GM21367 (cell line): Measurements from ENCODE around the gene GLYR1.
A peak's percentile ranks its signal among the peaks of the same experiment; 100 is the strongest.

Source experiments
- ATAC-seq: cut with Tn5 transposase; IDR thresholded peaks from one replicate; pipeline ENCODE4 v1.9.1; 2021; ENCODE audit not compliant: unreplicated experiment

GLYR1 gene

DNA sequence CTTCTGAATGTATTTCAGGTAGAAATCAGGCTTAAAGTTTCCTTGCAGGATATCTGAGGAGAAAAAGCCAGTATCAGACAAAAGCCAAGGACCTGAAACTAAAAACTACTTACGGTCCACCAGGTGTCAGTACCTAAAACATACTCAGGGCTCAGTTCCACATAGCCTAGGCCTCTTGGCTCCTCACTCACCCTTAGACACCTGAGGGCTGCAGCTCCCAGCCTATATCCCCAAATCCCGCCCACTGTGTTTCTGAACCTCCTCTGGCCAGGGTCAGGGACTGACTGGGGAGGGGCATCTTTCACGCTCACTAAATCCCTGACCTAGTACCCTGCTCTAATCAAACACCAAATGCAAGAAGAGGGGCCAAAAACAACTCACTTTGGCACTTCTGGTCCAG, 35.8 kb downstream of the GLYR1 start:
- ATAC-seq: no peak

GRCh38 chr16:4806280-4806679, 40.8 kb downstream of the GLYR1 start:
- ATAC-seq: no peak

GRCh38 chr16:4805231-4805630, 41.9 kb downstream of the GLYR1 start:
- no peak for ATAC-seq

- ATAC-seq: no peak
These were observed 43.0 kb downstream of the GLYR1 start for GRCh38 chr16:4803898-4804762.

GRCh38 chr16:4803401-4803844, 43.7 kb downstream of the GLYR1 start:
- no peak for ATAC-seq

GRCh38 chr16:4802659-4803287, 44.3 kb downstream of the GLYR1 start:
- ATAC-seq: peak; percentile 86

GRCh38 chr16:4801962-4802658, 45.0 kb downstream of the GLYR1 start, which contains the start of gene ROGDI:
Gene ROGDI (minus strand): TSS chr16:4802633. CDS start chr16:4802571, 62 bp downstream.
- ATAC-seq: peak; percentile 49

- no peak for ATAC-seq
These were observed 45.8 kb downstream of the GLYR1 start for GRCh38 chr16:4801051-4801961.

GRCh38 chr16:4800290-4801041, 46.6 kb downstream of the GLYR1 start:
- no peak for ATAC-seq

GRCh38 chr16:4799171-4799855, 47.8 kb downstream of the GLYR1 start:
- no peak for ATAC-seq

DNA sequence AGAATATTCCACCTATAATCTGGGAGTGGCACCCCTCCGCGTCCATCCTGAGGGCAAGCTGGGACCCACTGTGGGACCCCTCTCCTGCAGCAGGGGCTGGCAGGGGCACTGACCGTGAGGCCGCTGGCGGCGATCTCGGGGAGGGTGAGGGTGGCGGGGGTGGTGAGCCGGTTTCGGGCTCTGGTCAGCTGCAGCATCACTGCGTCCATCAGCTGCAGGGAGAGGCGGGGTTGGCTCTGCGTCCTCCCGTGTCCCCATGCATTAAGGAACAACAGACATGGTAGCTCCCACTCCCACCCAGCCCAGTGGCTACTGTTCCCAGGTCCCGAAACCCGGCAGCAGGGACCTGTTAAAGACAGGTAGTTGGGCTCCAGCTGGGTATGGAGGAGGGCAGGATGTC, 48.6 kb downstream of the GLYR1 start:
- no peak for ATAC-seq

DNA sequence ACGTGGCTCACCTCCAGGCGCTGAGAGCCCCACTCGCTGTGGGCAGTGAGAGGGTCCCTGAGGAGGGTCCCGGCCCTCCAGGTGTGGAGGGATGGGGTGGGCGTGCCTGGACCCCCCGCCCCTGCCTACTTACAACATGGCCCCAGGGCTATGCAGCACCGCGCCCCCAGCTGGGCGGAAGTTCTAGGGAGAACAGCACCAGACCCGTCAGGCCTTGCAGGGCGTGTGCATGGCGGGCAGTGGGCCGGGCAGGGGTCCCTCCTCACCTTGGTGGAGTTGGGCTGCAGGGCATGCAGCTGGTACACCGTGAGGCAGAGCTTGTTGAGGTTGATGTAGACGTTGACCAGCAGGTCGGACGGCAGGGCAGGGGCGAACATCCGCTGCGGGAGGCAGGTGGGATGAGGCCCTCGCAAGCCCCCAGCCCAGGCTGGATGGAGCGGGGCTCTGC, 49.3 kb downstream of the GLYR1 start:
- ATAC-seq: no peak

DNA sequence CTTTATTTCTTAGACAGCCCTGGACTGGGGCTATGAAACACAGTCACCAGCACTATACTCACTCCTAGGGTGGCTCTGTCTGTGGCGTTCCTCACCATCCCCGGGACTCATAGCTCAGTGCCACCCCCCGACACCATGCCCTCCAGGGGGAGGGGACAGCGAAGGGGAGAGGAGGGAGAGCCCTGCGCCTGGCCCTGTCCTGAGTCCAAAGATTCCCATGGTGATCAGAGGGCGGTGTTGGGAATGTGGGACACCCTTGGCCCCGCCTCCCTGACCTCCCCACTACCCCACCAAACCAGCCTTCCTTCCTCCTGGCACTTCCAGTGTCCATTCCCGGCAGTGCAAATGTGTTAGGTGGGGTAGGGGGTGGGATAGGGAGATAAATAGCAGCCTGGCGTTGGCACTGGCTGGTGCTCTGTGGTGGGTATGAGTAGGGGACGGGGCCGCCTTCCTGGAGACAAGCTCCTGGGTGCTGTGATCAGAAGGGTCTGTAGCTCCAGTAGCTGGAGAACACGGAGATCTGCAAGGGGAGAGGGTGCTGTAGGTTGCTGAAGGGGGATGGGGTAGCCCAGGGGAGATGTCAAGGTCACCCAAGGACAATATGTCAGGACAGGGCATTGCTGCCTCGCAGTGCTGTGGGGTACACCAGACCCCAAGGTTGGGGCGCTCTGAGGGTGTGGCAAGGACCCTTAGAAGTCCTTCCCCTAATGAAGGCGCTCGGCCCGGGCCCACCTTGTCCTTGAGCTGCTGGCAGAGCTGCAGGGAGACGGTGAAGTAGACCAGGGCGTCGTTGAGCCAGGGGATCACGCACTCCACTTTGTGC, 49.9 kb downstream of the GLYR1 start:
- no peak for ATAC-seq

DNA sequence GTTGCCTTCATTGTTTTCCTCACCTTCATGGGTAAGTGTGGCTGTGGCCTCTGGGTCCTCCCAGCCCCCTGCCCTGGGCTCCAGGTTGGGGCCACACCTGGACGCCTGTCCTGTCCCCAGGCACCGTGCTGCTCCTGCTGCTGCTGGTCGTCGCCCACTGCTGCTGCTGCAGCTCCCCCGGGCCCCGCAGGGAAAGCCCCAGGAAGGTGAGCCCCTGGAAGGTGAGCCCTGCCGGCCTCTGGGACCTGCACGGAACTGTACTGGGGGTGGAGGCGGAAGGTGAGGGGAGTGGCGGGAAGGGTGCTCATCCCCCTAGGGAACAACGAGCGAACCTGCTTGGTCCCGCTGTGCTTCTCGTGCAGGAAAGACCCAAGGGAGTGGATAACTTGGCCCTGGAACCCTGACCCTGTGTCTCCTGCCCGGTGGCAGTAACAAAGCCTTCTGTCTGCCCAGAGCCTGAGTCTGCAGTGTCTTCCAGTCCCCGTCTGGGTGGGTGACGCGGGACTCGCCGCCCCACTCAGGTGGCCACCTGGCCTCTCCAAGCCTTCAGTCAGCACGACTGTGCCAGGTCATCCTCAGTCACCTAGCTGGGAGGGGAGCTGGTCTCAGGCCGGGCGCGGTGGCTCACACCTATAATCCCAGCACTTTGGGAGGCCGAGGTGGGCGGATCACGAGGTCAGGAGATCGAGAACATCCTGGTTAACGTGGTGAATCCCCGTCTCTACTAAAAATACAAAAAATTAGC, 51.1 kb downstream of the GLYR1 start:
- ATAC-seq: no peak

DNA sequence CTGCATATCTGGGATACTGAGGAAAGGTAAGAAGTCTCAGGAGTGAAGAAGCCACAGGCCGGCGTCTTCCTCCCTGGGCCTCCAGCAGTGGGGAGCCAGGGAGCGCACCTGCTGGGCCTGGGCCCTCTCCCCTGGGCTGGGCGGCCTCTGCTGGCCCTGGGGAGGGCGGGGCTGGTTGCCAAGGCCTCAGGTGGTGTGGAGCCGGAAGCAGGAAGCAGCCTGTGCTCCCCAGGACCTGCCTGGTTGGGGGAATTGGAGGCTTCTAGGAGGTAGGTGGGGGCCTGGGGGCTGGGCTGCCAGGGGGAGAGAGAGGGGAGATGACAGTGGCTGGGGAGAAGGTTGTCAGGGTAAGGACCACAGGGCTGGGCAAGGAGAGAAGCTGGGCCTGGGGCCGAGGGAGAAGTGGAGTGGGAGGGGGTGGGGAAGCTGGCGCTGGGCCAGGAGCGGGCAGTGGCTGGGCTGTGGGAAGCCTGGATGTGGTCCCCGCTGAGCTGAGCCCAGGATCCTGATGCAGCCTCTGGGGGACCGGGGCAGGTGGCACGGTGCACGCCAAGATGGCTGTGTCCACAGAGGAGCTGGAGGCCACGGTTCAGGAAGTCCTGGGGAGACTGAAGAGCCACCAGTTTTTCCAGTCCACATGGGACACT, 51.8 kb downstream of the GLYR1 start, which contains the start of gene SMIM22:
Gene SMIM22, plus strand, starts transcription at position 189 of the 647 bp plus-strand sequence. Its CDS starts 366 bp downstream, at position 555.
- no peak for ATAC-seq

DNA sequence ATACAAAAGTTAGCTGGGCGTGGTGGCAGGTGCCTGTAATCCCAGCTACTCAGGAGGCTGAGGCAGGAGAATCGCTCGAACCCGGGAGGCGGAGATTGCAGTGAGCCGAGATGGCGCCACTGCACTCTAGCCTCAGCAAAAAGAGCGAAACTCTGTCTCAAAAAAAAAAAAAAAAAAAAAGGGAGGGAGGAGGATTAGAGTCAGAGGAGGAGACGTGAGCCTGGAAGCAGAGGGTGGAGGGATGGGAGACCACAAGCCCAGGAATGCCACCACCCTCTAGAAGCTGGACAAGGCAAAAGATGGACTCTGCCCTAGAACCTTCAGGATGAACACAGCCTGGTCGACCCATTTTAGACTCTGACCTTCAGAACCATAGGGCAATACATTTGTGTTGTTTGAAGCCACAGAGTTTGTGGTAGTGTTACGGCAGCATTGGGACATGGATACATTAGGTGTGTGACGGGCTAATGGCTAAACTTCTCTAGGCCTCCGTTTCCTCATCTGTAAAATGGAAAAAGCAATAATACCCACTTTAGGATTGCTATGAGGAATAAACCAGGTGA, 54.1 kb downstream of the GLYR1 start:
- no peak for ATAC-seq

DNA sequence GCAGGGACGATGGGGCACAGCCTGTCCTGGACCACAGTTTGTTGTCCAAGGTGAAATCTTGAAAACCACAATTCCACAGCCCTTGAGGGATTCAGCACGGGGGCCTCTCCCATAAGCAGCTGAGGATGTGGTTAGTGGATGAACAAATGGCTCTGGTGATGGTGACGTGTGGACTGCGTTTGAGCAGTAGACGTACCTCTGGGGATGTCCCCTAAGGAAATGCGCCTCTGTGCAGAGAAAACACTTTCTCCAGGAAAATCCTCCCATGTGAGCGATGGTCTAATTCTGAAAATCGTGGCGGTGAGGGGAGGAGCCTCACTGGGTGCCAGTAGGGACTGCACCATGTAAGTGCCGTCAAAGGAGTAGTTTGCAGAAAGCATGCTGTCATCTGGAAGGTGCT, 56.2 kb downstream of the GLYR1 start:
- no peak for ATAC-seq
